Measurements from ENCODE around the gene RAMACL. TPM values are rescaled to one million over a fixed set of nuclear protein-coding genes. Genes with fewer than 3 reads are reported as not detected.

The RAMACL gene
- total and polyA plus RNA-seq, 11 donors, result 0.27 to 2.0 (median 0.69) TPM

- Histone ChIP-seq H3K27ac (no peak overlapping the region), H3K4me3 (no peak overlapping the region), H3K9me3 (no peaks in the 10 kb centered on the region), H3K4me1 (peaks cover 0 to 38% (median 24%) of the 10 kb centered on the region in 12 donors), H3K36me3 (no peaks in the 10 kb centered on the region), H3K27me3 (no peaks in the 10 kb centered on the region)
- intact Hi-C loops (cut with DNase I), result no loop called here
- ATAC-seq, result no peak
- 94 to 96% (median 94%) methylated on average over 11 of the region's 11 CpGs for WGBS, 4 donors
- TF ChIP-seq POLR2A (IDR thresholded peaks at IDR 0.05) (no peak), CTCF (IDR thresholded peaks at IDR 0.05) (no peak)
- DNase-seq, result no peak
These were observed 4.5 kb upstream of the RAMACL start for GRCh38 chr6:166591026-166591425.

- DNase-seq, result no peak
- 52 to 65% (median 58%) methylated on average over 8 of the region's 8 CpGs for whole genome bisulfite sequencing, 4 donors
- no peak overlapping the region for H3K4me3 ChIP-seq
- TF ChIP-seq POLR2A (IDR thresholded peaks at IDR 0.05), result no peak
- TF ChIP-seq CTCF (IDR thresholded peaks at IDR 0.05), result no peak
- intact Hi-C loops (cut with DNase I), result loop anchor here in 1 of 10 donors (5.0 kb wide), 1 partner anchor 37 kb away; the partner anchor contains the start of gene RPS6KA2
- no peaks in the 10 kb centered on the region for H3K36me3 ChIP-seq
- ATAC-seq, result no peak
- H3K27me3 ChIP-seq, result no peaks in the 10 kb centered on the region
- H3K4me1 ChIP-seq, result peaks cover 0 to 38% (median 22%) of the 10 kb centered on the region in 12 donors
- H3K27ac ChIP-seq, result no peak overlapping the region
- H3K9me3 ChIP-seq, result no peaks in the 10 kb centered on the region
These were observed 3.5 kb upstream of the RAMACL start for GRCh38 chr6:166589786-166590574.

GRCh38 chr6:166589337-166589731 is 2.9 kb upstream of the RAMACL start:
- Histone ChIP-seq H3K27ac (peak overlapping the region in 2 of 12 donors; percentile 1 to 23), H3K4me1 (peaks cover 0 to 38% (median 22%) of the 10 kb centered on the region in 12 donors), H3K27me3 (no peaks in the 10 kb centered on the region), H3K4me3 (no peak overlapping the region), H3K36me3 (no peaks in the 10 kb centered on the region), H3K9me3 (no peaks in the 10 kb centered on the region)
- DNase-seq (no peak), ATAC-seq (no peak)
- TF ChIP-seq CTCF (IDR thresholded peaks at IDR 0.05), result no peak
- TF ChIP-seq POLR2A (IDR thresholded peaks at IDR 0.05), result no peak
- 67 to 77% (median 70%) methylated on average over 4 of the region's 4 CpGs for WGBS, 4 donors
- intact Hi-C loops (cut with DNase I), result loop anchor here in 1 of 10 donors (5.0 kb wide), 1 partner anchor 38 kb away; the partner anchor contains the start of gene RPS6KA2

- H3K9me3 ChIP-seq, result no peaks in the 10 kb centered on the region
- WGBS, 4 donors, result 68 to 73% (median 71%) methylated on average over 11 of the region's 11 CpGs
- TF ChIP-seq POLR2A (IDR thresholded peaks at IDR 0.05) (no peak), CTCF (IDR thresholded peaks at IDR 0.05) (no peak)
- no peak overlapping the region for H3K4me3 ChIP-seq
- no peaks in the 10 kb centered on the region for H3K27me3 ChIP-seq
- intact Hi-C loops (cut with DNase I), result loop anchor here in 1 of 10 donors (5.0 kb wide), 1 partner anchor 38 kb away; the partner anchor contains the start of gene RPS6KA2
- ATAC-seq (peak in 3 of 4 donors; percentile 27 to 41 (median 40)), DNase-seq (no peak)
- no peaks in the 10 kb centered on the region for H3K36me3 ChIP-seq
- peaks cover 0 to 38% (median 25%) of the 10 kb centered on the region in 12 donors for H3K4me1 ChIP-seq
- peak overlapping the region in 2 of 12 donors; percentile 1 to 23 for H3K27ac ChIP-seq
These were observed 2.3 kb upstream of the RAMACL start for GRCh38 chr6:166588691-166589336.
